Hepatocyte (in vitro differentiated cells): ENCODE measurements around the gene NADK2. TPM values are rescaled to one million over a fixed set of nuclear protein-coding genes. Genes with fewer than 3 reads are reported as not detected.
A peak's percentile ranks its signal among the peaks of the same experiment; 100 is the strongest.

Experiments
- DNase-seq: peaks from one replicate; pipeline ENCODE4 v3.0.0-alpha.2; 2016; ENCODE audit warnings: low spot score
- H2AFZ ChIP-seq: fragments of 200-600 bp; sonication (generic); 2 replicates; pipeline ENCODE4 v1.6.0; 2016; ENCODE audit warnings: antibody characterized with exemption, mild to moderate bottlenecking
- H3K27ac ChIP-seq: fragments of 200-600 bp; sonication (generic); 2 replicates; pipeline ENCODE4 v1.5.1; 2016; ENCODE audit warnings: mild to moderate bottlenecking
- H3K27me3 ChIP-seq: fragments of 200-600 bp; sonication (generic); 2 replicates; pipeline ENCODE4 v1.6.1; 2016
- H3K36me3 ChIP-seq: fragments of 200-600 bp; sonication (generic); replicated peaks from 2 replicates; pipeline ENCODE4 v1.5.1; 2016; ENCODE audit warnings: low read depth; ENCODE audit not compliant: insufficient read depth
- H3K4me1 ChIP-seq: fragments of 200-600 bp; sonication (generic); 2 replicates; pipeline ENCODE4 v1.5.1; 2016; ENCODE audit warnings: mild to moderate bottlenecking, moderate library complexity; ENCODE audit not compliant: insufficient read depth
- H3K4me2 ChIP-seq: fragments of 200-600 bp; sonication (generic); 2 replicates; pipeline ENCODE4 v1.6.0; 2016
- H3K4me3 ChIP-seq: fragments of 200-600 bp; sonication (generic); 2 replicates; pipeline ENCODE4 v1.5.1; 2016; ENCODE audit warnings: mild to moderate bottlenecking
- H3K79me2 ChIP-seq: fragments of 200-600 bp; sonication (generic); 2 replicates; pipeline ENCODE4 v1.6.0; 2017; ENCODE audit warnings: mild to moderate bottlenecking
- H3K9me2 ChIP-seq: fragments of 200-600 bp; sonication (generic); replicated peaks from 2 replicates; pipeline ENCODE4 v1.6.0; 2017; ENCODE audit warnings: mild to moderate bottlenecking; ENCODE audit not compliant: insufficient read depth
- H3K9me3 ChIP-seq: fragments of 200-600 bp; sonication (generic); 2 replicates; pipeline ENCODE4 v1.5.1; 2016; ENCODE audit warnings: low read depth, mild to moderate bottlenecking
- H4K20me1 ChIP-seq: fragments of 200-600 bp; sonication (generic); 2 replicates; pipeline ENCODE4 v1.6.0; 2016; ENCODE audit warnings: mild to moderate bottlenecking; ENCODE audit not compliant: insufficient read depth, poor library complexity, severe bottlenecking
- CTCF ChIP-seq: fragments of 200-600 bp; sonication (generic); IDR thresholded peaks from 2 replicates; pipeline ENCODE4 v1.5.1; 2016; ENCODE audit warnings: antibody characterized with exemption, mild to moderate bottlenecking; ENCODE audit not compliant: poor library complexity
- EZH2 ChIP-seq: fragments of 200-600 bp; sonication (generic); IDR thresholded peaks from 2 replicates; pipeline ENCODE4 v1.6.1; 2016; ENCODE audit warnings: antibody characterized with exemption, mild to moderate bottlenecking, borderline replicate concordance
- EZH2phosphoT487 ChIP-seq: fragments of 200-600 bp; sonication (generic); IDR thresholded peaks from one replicate; pipeline ENCODE4 v1.6.1; 2018; ENCODE audit warnings: antibody characterized with exemption, mild to moderate bottlenecking, low read depth, moderate library complexity; ENCODE audit not compliant: unreplicated experiment, severe bottlenecking
- WGBS: methylation state at CpG from one replicate; pipeline ENCODE4 v1.1.6; 2016; ENCODE audit warnings: low lambda C conversion rate; ENCODE audit errors: missing lambda C conversion rate; 5-methylcytosine and 5-hydroxymethylcytosine counted together
- polyA plus RNA-seq: library from polyadenylated mRNA; unstranded; fragments of >200 nt; fragmentation: Nextera tagmentation; extraction: Ambion mirVana; gene quantifications from 2 replicates; pipeline ENCODE4 v1.2.1, GENCODE V29; 2016
- total RNA-seq: library from RNA; depleted of rRNA; stranded (reverse); fragments of >200 nt; gene quantifications from 2 replicates; pipeline ENCODE4 v1.2.3, GENCODE V29; 2014

Gene NADK2
- total and polyA plus RNA-seq, 2 experiments from 2014 or later = 43.1 to 102 TPM

GRCh38 chr5:36151434-36152323 lies 90.0 kb downstream of the NADK2 start, which contains the start of the genes LMBRD2 and SKP2:
Gene LMBRD2 (minus strand): TSS chr5:36151887. CDS start chr5:36143349, 8,538 bp downstream.
Gene SKP2 (plus strand): TSS chr5:36152111. CDS start chr5:36152263, 152 bp downstream.
- Histone ChIP-seq H3K4me1 (peaks cover 31% of the 10 kb centered on the region), H3K9me3 (no peaks in the 10 kb centered on the region)
- no peak for TF ChIP-seq EZH2
- no peak for TF ChIP-seq EZH2phosphoT487
- no peak for TF ChIP-seq CTCF

GRCh38 chr5:36150676-36151433 lies 90.9 kb downstream of the NADK2 start:
- H3K9me3 ChIP-seq = no peaks in the 10 kb centered on the region
- peak; percentile 64 for DNase-seq
- no peaks in the 10 kb centered on the region for H3K27me3 ChIP-seq
- H3K9me2 ChIP-seq = no peaks in the 10 kb centered on the region
- H3K27ac ChIP-seq = peak overlapping the region; percentile 77
- WGBS = 7% methylated on average over 23 of the region's 23 CpGs
- peaks cover 73% of the 10 kb centered on the region for H3K79me2 ChIP-seq
- peak overlapping the region; percentile 90 for H3K4me2 ChIP-seq
- no peaks in the 10 kb centered on the region for H3K36me3 ChIP-seq
- TF ChIP-seq EZH2 (no peak), EZH2phosphoT487 (no peak), CTCF (no peak)
- peaks cover 23% of the 10 kb centered on the region for H3K4me1 ChIP-seq
- H3K4me3 ChIP-seq = peak overlapping the region; percentile 42
- H2AFZ ChIP-seq = peak overlapping the region; percentile 72
- H4K20me1 ChIP-seq = no peaks in the 10 kb centered on the region

More at GRCh38 chr5:36151434-36152323, 90.0 kb downstream of the NADK2 start, which contains the start of the genes LMBRD2 and SKP2:
- Histone ChIP-seq H4K20me1 (no peaks in the 10 kb centered on the region), H3K36me3 (no peaks in the 10 kb centered on the region), H3K27ac (peak within 1 kb of the TSS; percentile 77), H2AFZ (peak within 1 kb of the TSS; percentile 72), H3K79me2 (peaks cover 70% of the 10 kb centered on the region), H3K4me2 (peak within 1 kb of the TSS; percentile 90), H3K9me2 (no peaks in the 10 kb centered on the region), H3K4me3 (peak within 1 kb of the TSS; percentile 42), H3K27me3 (no peaks in the 10 kb centered on the region)
- WGBS = 2% methylated on average over 81 of the region's 81 CpGs
- peak; percentile 98 for DNase-seq

- H2AFZ ChIP-seq = no peak overlapping the region
- H3K4me3 ChIP-seq = no peak overlapping the region
- H4K20me1 ChIP-seq = no peaks in the 10 kb centered on the region
- TF ChIP-seq EZH2phosphoT487 = no peak
- TF ChIP-seq CTCF = no peak
- no peak for TF ChIP-seq EZH2
- no peaks in the 10 kb centered on the region for H3K9me3 ChIP-seq
- H3K79me2 ChIP-seq = peaks cover 72% of the 10 kb centered on the region
- H3K27ac ChIP-seq = no peak overlapping the region
- H3K4me1 ChIP-seq = peaks cover 5% of the 10 kb centered on the region
- 75% methylated on average over 2 of the region's 2 CpGs for WGBS
- no peaks in the 10 kb centered on the region for H3K9me2 ChIP-seq
- no peaks in the 10 kb centered on the region for H3K36me3 ChIP-seq
- no peak overlapping the region for H3K4me2 ChIP-seq
- DNase-seq = no peak
- H3K27me3 ChIP-seq = no peaks in the 10 kb centered on the region
These were observed 94.0 kb downstream of the NADK2 start for GRCh38 chr5:36147681-36148080.
